Measurements from ENCODE around the gene MCRIP1. TPM values are rescaled to one million over a fixed set of nuclear protein-coding genes. Genes with fewer than 3 reads are reported as not detected.

The MCRIP1 gene
- total and polyA plus RNA-seq, 10 of the 15 experiments (the other 5 are each of a cell fraction or from before 2014, with no cell fraction given), result 0.31 to 54.4 (median 30.8) TPM

- Histone ChIP-seq H3K9me3 (replicated peaks; ENCODE audit: control insufficient read depth, insufficient read depth, low read length) (no peaks in the 10 kb centered on the region), H3K27me3 (replicated peaks in 1 of 2; ENCODE audit: control insufficient read depth in 2 of 2, insufficient read depth in 2 of 2, low read length in 1 of 2) (no peaks in the 10 kb centered on the region), H3K36me3 (ENCODE audit: control insufficient read depth in 2 of 2, insufficient read depth in 2 of 2, low read length in 1 of 2) (no peaks in the 10 kb centered on the region), H2AFZ (ENCODE audit: control insufficient read depth, low read depth, low read length) (no peak overlapping the region), H4K20me1 (ENCODE audit: control insufficient read depth, insufficient read depth) (no peaks in the 10 kb centered on the region), H3K4me1 (ENCODE audit: control insufficient read depth, insufficient read depth, low read length) (no peaks in the 10 kb centered on the region), H3K9ac (ENCODE audit: control insufficient read depth, insufficient read depth, low read length) (no peak overlapping the region), H3K27ac (ENCODE audit: control insufficient read depth, insufficient read depth) (no peak overlapping the region), H3K79me2 (ENCODE audit: control insufficient read depth, insufficient read depth, low read length) (no peaks in the 10 kb centered on the region), H3K4me2 (ENCODE audit: control insufficient read depth, insufficient read depth) (no peak overlapping the region), H3K4me3 (no peak overlapping the region)
- in situ Hi-C loops (cut with MboI) (no loop called here), intact Hi-C loops (cut with micrococcal nuclease; ENCODE audit: unreplicated experiment) (no loop called here)
- ATAC-seq (no peak), DNase-seq (ENCODE audit: low read depth, low spot score) (no peak), FAIRE-seq (no peak)
- CTCF ChIA-PET, result no interaction called here
- RAD21 ChIA-PET (ENCODE audit: unreplicated experiment), result no interaction called here
- 0% methylated on average over 2 of the region's 2 CpGs for WGBS (ENCODE audit: insufficient coverage, insufficient replicate concordance, low lambda C conversion rate, missing lambda C conversion rate)
- SMC1A ChIA-PET (ENCODE audit: uncharacterized antibody, unreplicated experiment), result no interaction called here
- POLR2A ChIA-PET, result interaction anchor here (0.7 kb wide), 1 partner anchor 90 kb away, joined by 3 read pairs; no protein-coding TSS in a partner anchor
- no TSS peak for BruUV-seq (replicated peaks)
- TF ChIP-seq LARP7 (IDR thresholded peaks at IDR 0.05) (no peak), E2F4 (IDR thresholded peaks at IDR 0.05; ENCODE audit: low read depth, low read length) (no peak), EED (IDR thresholded peaks at IDR 0.05; ENCODE audit: low read depth) (no peak), CHD4 (IDR thresholded peaks at IDR 0.05) (no peak), SMC3 (IDR thresholded peaks at IDR 0.05; ENCODE audit: borderline replicate concordance, low read length) (no peak), BMI1 (IDR thresholded peaks at IDR 0.05; ENCODE audit: borderline replicate concordance) (no peak), HCFC1 (IDR thresholded peaks at IDR 0.05; ENCODE audit: low read length) (no peak), ZNF687 (IDR thresholded peaks at IDR 0.05) (no peak), ZBED1 (IDR thresholded peaks at IDR 0.05; ENCODE audit: borderline replicate concordance) (no peak), POU2F2 (IDR thresholded peaks at IDR 0.05; ENCODE audit: borderline replicate concordance, low read depth, low read length) (no peak), PAX8 (IDR thresholded peaks at IDR 0.05) (no peak), RUNX3 (IDR thresholded peaks at IDR 0.05; ENCODE audit: low read length) (no peak), E2F8 (IDR thresholded peaks at IDR 0.05; ENCODE audit: low read depth, partially characterized antibody) (no peak)
- TF ChIP-seq, protein P1, sequence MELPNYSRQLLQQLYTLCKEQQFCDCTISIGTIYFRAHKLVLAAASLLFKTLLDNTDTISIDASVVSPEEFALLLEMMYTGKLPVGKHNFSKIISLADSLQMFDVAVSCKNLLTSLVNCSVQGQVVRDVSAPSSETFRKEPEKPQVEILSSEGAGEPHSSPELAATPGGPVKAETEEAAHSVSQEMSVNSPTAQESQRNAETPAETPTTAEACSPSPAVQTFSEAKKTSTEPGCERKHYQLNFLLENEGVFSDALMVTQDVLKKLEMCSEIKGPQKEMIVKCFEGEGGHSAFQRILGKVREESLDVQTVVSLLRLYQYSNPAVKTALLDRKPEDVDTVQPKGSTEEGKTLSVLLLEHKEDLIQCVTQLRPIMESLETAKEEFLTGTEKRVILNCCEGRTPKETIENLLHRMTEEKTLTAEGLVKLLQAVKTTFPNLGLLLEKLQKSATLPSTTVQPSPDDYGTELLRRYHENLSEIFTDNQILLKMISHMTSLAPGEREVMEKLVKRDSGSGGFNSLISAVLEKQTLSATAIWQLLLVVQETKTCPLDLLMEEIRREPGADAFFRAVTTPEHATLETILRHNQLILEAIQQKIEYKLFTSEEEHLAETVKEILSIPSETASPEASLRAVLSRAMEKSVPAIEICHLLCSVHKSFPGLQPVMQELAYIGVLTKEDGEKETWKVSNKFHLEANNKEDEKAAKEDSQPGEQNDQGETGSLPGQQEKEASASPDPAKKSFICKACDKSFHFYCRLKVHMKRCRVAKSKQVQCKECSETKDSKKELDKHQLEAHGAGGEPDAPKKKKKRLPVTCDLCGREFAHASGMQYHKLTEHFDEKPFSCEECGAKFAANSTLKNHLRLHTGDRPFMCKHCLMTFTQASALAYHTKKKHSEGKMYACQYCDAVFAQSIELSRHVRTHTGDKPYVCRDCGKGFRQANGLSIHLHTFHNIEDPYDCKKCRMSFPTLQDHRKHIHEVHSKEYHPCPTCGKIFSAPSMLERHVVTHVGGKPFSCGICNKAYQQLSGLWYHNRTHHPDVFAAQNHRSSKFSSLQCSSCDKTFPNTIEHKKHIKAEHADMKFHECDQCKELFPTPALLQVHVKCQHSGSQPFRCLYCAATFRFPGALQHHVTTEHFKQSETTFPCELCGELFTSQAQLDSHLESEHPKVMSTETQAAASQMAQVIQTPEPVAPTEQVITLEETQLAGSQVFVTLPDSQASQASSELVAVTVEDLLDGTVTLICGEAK (IDR thresholded peaks at IDR 0.05; ENCODE audit: borderline replicate concordance), result no peak
These were observed 17.5 kb downstream of the MCRIP1 start for GRCh38 chr17:81815646-81815986.
